ENCODE measurements around the gene SV2C.

Gene SV2C

DNA sequence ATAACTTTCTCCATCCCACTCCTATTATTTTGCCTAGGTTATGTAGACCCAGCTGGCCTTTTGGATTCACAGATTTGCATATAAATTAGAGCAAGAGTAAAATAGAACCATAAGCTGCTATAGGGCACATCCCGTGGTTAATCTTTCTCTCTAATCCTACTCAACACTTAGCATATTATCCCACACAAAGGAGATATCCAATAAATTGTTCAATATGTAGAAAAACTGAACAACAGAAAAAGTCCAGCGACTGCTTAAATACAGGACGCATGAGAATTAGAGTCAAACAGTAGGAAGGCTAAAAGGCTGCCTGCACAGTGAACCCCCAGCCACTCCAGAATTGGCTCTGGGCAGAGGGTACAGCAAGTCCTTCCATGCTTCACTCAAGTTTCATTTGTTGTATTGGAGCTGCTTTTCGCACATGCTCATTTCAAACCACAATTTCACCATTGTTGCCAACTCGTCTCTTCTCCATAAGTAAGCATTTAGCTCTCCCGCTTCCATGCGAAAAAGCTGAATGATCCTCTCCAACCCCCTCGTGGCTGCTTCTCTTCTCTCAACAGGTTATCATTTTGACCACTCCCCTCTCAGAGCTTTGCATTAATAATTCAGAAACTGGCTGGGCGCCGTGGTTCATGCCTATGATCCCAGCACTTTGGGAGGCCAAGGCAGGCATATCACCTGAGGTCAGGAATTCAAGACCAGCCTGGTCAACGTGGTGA is 305.8 kb downstream of the SV2C start:
- DNase-seq: no peak

DNA sequence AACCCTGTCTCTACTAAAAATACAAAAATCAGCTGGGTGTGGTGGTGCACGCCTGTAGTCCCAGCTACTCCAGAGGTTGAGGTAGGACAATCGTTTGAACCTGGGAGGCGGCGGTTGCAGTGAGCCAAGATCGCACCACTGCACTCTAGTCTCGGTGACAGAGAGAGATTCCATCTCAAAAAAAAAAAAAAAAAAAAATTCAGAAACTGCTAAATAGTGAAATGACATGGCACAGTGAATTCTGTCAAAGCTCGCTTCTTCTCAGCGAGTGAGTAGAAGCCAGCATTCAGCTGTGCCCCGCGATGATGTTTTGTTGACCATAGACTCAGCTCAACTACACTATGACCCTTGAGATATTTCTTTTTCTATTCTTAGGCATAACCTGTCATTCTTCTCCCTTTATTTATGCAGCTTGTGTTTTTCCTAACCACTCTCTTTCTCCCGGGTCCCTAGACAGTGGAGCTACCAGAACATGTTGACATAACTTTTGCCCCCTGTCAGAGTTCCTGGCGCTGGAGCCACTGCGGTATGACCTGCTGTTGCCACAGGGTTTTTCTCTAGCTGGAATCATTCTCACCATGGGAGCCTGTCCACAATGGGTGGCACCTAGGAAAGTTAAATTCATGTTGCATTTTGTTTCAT is 306.5 kb downstream of the SV2C start:
- no peak for DNase-seq

DNA sequence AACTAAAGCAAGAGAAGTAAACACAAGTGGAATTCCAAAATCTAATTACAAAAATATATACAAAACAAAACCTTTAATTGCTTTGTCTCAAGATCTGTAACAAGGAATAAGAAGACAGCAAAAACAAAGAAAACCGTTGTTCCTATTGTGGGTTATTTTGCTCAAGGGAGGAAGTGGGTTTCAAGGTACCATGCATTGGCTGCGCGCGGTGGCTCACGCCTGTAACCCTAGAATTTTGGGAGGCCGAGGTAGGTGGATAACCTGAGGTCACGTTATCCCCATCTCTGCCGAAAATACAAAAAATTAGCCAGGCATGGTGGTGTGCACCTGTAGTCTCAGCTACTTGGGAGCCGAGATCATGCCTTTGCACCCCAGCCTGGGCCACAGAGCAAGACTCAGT is 307.8 kb downstream of the SV2C start:
- no peak for DNase-seq

DNA sequence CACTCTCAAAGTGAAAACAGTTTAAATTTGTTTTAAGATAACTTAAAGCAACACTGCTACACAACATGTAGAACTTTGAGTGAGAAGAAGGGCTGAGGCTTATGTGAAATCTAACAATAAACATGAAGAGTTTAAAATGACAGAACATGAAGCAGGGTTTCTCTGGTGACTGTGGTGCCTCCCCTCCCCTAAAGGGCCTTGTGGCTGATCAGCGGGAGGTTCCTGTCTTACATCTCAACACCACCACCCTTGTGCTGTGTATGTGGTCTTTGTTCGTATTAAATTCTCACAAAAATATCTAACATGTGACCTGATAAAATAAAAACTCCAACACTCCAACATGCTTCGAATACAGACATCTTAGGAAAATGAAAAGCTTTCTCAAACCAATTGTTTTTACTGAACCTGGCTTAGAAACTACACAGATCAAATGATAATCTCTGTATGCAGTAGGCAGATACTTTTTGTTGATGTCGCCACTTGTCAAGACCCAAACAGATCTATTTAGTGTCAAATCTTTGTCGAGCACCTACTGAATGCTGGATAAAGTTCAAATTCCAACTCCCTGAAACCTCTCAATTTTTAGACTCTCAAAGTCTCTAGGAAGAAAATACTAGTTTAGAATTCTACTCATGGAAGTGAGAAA is 310.0 kb downstream of the SV2C start:
- DNase-seq: no peak

DNA sequence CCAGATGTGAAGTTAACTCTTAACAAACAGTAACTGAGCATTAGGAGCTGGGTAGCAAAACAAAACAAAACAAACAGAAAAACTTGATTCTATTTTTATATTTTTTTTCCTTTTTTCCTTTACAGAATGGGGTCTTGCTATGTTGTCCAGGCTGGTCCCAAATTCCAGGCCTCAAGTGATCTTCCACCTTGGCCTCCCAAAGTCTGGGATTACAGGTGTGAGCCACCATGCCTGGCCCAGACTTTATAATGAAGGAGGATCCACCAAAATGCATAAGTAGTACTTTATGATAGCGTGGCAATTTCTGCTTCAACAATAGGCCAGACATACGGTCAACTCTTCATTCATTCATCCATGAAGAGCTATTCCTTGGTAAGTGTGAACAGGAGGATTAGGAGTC is 314.0 kb downstream of the SV2C start:
- DNase-seq: no peak

DNA sequence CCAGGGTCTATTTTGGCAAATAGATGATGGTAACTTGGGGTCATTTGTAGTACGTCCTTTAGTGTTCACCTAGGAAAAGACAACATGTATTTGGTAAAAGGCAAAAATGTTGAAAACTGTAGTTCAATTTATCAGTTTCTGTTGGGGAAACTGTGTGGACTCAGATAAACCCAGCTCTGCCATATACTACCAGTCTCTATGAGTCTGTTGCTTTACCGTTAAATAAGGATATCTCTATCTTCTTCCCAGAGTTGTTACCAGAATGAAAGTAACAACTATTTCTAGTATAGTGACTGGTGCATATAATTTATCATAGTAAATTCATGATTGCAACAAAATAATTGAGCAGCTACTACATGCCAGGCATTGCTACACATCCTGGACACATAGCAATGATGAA is 316.1 kb downstream of the SV2C start:
- no peak for DNase-seq

DNA sequence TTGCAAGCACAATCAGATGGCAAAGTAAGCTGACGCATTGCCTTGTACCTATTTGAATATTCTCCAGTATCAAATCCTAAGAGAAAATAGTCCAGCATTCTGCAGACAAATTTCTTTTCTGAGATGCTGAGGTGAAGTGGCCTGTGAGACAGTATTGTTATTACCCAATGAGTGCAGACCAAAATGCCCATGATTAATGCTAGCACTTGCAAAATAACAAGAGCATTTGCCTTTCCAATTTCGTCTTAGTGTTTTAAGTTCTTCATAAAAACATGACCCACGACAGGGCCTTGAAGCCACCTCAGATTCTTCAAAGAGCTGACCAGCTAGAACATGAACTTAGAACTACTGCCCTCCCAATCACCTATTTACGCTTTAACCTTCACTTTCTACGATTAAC is 317.3 kb downstream of the SV2C start:
- no peak for DNase-seq

DNA sequence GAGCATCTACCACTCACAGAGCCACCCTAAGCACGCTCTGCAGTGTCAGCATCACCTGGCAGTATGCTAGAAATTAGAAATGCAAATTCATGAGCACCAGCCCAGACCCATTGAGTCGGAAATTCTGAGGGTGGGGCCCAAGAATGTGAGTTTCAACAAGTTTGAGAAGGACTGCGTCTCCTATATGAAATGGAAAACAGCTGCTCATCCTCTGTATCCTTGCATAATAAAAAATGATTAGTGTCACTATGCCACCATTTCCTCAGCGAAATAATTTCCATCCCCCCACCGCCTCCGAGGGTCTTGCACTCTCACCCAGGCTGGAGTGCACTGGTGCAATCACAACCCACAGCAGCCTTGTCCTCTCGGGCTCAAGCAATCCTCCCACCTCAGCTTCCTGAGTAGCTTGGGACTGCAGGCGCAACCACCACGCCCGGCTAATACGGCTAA is 318.6 kb downstream of the SV2C start:
- DNase-seq: no peak

DNA sequence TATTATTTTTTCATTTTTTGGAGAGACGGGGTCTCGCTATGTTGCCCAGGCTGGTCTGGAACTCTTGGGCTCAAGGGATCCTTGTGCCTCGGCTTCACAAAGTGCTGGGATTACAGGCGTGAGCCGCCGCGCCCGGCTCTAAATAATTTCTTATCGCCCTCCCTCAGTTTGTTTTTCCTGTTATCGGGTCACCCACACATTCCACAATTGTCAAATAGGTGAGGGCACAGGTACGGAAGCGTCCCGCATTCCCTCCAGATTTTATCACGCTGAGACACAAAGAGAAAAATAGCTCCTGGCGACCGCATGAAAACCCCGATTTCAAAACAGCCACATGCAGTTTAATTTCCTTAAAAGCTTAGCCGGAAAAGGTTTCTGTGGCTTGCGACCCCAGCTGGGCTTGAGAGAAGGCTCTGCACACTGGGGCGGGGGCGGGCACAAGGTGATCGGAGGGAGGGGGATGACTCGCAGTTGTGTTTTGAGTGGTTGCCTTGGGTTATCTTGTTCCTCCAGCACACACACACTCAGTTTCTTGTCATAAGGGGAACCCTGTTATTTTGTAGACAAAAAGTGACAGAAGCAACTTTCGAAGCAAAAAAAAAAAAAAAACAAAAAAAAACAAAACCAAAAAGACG is 319.2 kb downstream of the SV2C start:
- peak; percentile 1 for DNase-seq

DNA sequence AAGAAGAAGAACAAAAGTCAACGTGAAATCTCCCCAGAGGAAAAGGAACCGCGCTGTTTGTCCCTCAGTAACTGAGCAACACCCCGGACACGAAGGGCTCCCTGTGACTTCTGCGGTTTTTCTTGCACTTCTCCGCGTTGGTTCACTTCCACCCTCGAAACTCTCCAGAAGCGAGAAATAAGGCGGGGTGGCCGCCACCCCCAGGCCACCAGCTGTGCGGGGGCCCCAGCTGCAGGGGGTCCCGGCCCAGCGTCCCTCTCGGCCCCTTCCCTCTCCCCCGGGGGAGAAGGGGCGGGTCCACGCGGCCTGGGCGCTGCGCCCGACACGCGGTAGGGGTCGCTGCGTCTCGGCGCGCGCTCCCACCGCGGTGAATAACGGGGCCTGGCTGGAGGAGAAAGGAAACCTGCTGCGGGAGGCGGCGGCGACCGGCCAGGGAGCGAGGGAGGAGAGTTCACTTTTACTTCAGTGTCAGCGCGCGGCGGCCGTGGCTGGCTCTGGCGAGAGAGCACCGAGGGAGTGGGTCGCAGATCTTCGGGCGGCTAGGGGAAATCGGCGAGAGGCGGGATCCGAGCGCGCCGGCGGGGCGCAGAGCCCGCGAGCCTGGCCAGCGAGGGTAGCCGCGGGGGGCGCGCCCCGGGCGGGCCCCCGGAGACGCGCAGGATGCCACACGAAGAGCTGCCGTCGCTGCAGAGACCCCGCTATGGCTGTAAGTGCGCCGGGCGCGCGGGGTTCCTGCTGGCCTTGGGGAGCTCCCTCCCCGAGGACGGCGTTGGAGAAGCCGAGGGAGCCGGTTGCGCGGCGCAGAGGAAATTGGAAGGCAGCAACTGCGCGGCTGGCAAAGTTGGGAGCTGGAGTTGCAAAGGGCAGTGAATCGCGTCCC is 319.9 kb downstream of the SV2C start, which contains the start of gene IQGAP2:
Gene IQGAP2, plus strand, starts transcription at position 400 of the 880 bp plus-strand sequence. Its CDS starts 261 bp downstream, at position 661.
- DNase-seq: peak; percentile 55

All from EL (cell line).